HG03135 (cell line): ENCODE data around the gene EXD3.

ENCODE experiments used
- ATAC-seq: cut with Tn5 transposase; IDR thresholded peaks from one replicate; pipeline ENCODE4 v1.9.1; 2021; ENCODE audit warnings: mild to moderate bottlenecking, moderate library complexity; ENCODE audit not compliant: unreplicated experiment

The EXD3 gene

GRCh38 chr9:137369911-137370764 is 52.8 kb downstream of the EXD3 start:
- ATAC-seq, result no peak

- ATAC-seq, result no peak
These were observed 53.7 kb downstream of the EXD3 start for GRCh38 chr9:137369061-137369787.

DNA sequence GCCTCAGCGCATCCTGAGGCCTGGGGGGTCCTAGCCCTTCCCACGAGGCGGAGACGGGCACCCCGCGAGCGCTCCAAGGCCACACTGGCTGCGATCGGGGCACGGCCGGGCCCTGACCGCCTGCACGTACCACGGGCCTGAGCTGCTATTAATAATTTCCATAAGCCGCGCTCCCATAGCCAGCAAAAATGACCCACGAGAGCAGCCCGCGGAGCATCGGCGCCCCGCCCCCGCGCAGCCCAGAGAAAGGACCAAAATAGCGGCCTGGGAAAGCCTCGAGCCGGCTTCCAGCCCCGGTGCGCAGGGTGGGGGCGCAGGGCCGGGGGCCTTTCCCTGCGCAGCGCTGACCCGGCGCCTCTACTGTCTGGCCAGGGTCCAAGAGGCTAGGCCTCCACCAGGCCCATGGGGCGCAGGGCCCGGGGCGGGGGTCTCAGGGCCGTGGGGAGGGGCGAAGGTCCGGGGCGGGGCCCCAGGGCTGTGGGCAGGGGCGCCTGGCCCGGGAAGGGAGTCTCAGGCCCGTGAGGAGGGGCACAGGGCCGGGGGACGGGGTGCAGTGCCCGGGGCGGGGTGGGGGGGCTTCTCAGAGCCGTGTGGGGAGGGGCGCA is 54.4 kb downstream of the EXD3 start:
- no peak for ATAC-seq

DNA sequence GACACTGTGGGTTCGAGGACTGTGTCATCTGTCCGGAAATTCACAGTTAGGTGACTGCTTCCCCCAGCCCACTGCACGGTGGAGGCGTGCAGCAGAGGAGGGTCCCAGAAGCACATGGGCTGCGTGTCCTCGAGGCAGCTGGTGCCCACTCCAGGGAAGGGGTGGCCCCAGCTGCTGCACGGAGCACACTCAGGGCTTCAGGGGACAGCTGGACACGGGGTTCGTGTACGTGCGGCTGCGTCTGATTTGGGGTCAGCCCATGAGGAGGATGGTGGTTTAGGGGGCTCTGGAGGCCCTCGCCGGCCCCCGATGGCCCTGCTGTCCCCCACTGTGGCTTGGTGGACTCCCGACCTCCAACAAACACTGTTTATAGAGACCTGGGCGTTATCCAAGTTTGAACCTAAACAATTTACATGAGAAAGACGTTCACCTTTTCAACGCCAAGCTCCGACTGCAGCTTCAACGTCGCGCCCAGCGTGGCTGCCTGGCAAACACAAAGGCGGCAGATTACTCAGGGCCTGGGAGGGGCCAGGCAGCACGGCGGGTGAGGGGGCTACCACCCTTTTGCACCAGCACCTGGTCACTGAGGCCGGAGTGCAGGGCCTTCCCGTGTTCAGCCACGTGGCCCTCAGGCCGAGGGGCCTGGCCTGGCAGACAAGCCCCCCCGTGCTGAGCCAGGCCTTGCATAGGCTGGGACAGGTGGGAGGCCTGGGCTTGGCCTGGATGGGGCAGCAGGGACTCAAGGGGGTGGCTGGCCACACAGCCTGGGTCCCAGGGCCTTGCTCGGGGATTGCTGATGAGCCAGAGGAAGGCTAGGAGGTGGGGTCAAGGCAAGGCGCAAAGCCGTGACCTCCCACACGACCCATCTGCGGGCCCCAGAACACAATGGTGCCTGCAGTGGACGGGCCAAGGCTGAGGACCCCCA is 55.2 kb downstream of the EXD3 start:
- no peak for ATAC-seq

- no peak for ATAC-seq
These were observed 56.0 kb downstream of the EXD3 start for GRCh38 chr9:137366891-137367381.

DNA sequence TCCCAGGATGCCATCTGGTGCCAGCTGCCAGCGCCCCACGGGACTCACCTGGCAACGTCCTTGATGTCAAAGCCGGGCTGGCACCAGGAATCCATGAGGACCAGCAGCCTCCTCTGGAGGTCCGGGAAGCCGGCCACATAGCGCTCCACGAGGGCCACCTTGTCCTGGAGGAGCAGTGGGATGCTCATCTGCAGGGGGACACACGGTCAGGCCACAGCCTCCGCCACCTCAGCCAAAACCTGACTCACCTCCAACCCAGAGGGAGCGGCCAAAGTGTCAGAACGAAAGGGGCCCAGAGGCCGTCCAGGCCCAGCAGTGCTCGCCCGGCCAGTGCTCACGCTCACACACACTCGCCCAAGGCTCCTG is 56.5 kb downstream of the EXD3 start:
- no peak for ATAC-seq

- no peak for ATAC-seq
These were observed 57.2 kb downstream of the EXD3 start for GRCh38 chr9:137365552-137366444.

DNA sequence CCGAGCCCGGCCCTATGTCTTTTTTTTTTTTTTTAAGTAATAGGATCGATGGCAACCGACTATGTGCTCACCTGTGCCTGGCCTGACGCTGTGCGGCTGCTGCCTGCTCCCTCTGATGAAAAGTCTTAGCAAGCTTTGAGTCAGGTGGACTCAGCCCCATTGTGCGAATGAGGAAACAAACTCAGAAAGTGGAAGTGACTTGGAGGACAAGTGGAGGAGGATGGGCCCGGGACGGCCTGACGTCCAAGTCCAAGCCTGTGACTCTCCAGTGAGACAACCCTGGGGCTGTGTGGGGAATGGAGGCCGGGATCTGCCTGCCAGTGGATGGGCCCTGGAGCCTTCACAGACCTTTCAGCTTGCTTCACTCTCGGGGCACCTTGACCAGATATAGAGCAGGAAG is 57.9 kb downstream of the EXD3 start:
- ATAC-seq, result no peak

- ATAC-seq, result no peak
These were observed 63.1 kb downstream of the EXD3 start for GRCh38 chr9:137359850-137360249.

DNA sequence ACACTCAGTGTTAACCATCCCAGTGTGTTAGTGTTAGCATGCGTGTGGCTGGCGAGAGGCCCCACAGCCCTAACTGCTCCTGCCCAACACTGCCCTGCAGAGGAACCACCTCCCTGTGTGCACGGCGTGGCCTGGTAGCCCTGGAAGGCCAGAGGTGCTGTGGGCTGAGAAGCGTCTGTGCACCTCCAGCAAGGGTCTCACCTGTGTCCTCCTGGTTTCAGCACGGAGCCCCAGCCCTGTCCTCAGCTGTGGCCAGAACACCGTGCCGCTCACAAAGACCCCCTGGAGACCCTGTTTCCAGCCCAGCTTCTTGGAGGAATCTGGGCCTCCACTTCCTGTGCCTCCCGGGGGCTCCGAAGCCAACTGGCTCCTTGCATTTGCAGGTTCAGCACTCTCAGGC is 64.8 kb downstream of the EXD3 start:
- ATAC-seq, result no peak

DNA sequence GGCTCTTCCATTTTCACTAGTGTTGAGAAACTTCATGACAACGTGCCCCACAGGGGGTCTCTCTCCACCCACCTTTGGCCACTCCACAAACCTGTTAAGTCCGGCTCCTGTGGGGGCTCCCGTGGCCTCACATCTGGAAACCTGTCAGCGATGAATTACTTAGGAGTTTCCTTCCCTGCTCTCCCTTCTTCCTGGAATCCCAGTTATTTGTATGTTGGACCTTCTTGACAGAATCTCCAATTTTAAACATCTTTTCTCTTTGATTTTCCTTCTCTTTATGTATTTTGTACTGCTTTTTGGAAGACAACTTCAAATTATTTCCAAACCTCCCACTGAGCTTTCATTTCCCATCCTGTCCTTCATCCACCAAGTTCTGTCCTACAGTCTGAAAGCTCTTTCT is 65.8 kb downstream of the EXD3 start:
- no peak for ATAC-seq

DNA sequence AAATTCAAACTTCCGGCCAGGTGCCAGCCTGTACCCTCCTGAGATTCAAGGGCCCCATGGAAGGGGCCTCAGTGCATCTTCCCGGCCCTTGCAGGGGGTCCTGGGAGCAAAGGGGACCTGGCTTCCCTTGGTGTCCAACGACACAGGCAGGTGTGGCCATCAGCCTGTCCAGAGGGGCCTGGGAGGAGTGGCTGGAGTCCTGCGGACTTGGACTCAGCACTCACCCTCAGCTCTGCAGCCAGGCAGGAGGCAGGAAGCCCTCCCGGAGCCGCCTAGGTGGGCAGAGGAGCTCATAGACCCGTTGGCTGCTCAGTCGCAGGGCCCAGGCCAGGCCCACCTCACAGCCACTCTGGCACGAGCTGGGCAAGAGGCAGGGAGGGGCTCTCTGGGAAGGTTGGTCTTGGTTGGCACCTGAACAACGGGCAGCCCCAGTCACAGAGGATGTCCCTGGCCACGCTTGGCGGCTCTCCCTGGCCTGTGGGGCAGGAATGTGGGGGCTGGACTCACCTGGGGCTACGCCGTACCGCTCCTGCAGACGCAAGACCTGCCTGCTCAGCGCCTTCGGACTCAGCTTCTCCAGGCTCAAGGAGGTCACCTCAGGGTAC is 67.1 kb downstream of the EXD3 start:
- ATAC-seq, result no peak

DNA sequence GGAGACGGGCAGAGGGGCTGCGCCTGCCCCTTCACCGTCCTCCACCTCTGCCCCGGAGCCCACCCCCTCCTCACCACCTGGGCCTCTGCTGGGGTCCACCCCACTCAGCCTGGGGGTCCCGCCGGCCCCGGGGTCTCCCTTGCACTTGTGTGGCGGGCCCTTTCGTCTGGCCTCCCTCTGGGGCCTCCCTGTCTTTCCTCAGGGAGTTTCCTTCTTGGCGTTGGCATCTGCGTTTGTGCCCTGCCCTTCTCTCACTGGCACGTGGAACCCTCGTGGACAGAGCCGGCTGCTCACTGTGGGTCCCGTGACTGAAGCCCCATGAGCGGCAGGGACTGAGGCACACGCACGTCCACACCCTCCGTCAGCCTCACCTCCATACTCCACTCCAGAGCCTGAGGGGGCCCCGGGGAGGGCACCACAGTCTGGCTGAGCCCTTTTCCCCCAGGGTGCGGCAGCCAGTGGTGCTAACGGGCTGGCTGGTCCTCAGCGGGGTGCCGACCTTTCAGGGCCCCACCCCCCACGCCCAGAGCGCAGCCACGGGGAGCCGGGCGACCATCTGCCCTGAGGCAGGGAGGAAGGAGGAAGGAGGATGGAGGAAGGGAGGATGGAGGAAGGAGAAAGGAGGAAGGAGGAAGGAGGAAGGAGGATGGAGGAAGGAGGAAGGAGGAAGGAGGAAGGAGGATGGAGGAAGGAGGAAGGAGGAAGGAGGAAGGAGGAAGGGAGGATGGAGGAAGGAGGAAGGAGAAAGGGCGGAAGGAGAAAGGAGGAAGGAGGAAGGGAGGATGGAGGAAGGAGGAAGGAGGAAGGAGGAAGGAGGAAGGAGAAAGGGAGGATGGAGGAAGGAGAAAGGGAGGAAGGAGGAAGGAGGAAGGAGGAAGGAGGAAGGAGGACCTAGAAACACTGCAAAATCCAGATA is 67.9 kb downstream of the EXD3 start:
- ATAC-seq, result no peak

- no peak for ATAC-seq
These were observed 68.7 kb downstream of the EXD3 start for GRCh38 chr9:137354153-137354844.

GRCh38 chr9:137353223-137354152 is 69.5 kb downstream of the EXD3 start:
- ATAC-seq, result no peak

GRCh38 chr9:137352511-137353222 is 70.3 kb downstream of the EXD3 start:
- ATAC-seq, result no peak
